HCT116 (cell line): Measurements from ENCODE around the gene ALCAM.

Source experiments
- CEBPB ChIP-seq: IDR thresholded peaks from 2 replicates; pipeline ENCODE4 v1.6.1; 2012; ENCODE audit warnings: low read depth
- EGR1 ChIP-seq: IDR thresholded peaks from 2 replicates; pipeline ENCODE4 v1.6.1; 2012; ENCODE audit warnings: low read depth
- EZH2 ChIP-seq: fragments of 200-600 bp; sonication (generic); IDR thresholded peaks from 2 replicates; pipeline ENCODE4 v1.6.1; 2017; ENCODE audit warnings: antibody characterized with exemption, mixed run types
- FOSL1 ChIP-seq: IDR thresholded peaks from 2 replicates; pipeline ENCODE4 v1.6.1; 2012; ENCODE audit warnings: low read depth
- POLR2A ChIP-seq: IDR thresholded peaks from 2 replicates; pipeline ENCODE4 v1.7.0; 2011; ENCODE audit warnings: borderline replicate concordance; ENCODE audit not compliant: insufficient read depth, insufficient read length; ENCODE audit errors: extremely low read depth
- POLR2AphosphoS5 ChIP-seq: IDR thresholded peaks from 2 replicates; pipeline ENCODE4 v1.6.1; 2011; ENCODE audit warnings: mild to moderate bottlenecking, low read depth, low read length, moderate library complexity
- SIN3A ChIP-seq: IDR thresholded peaks from 2 replicates; pipeline ENCODE4 v1.6.1; 2012; ENCODE audit warnings: low read depth
- SRF ChIP-seq: IDR thresholded peaks from 2 replicates; pipeline ENCODE4 v1.6.1; 2012; ENCODE audit warnings: low read depth
- ZBTB33 ChIP-seq: IDR thresholded peaks from 2 replicates; pipeline ENCODE4 v1.6.1; 2011; ENCODE audit warnings: mild to moderate bottlenecking, low read length, moderate library complexity; ENCODE audit not compliant: insufficient replicate concordance; ENCODE audit errors: extremely low read depth
- ZFX ChIP-seq: fragments of 450-650 bp; IDR thresholded peaks from 2 replicates; pipeline ENCODE4 v1.6.1; 2017
- ZNF274 ChIP-seq: fragments of 200-500 bp; sonication (Bioruptor generic); IDR thresholded peaks from 2 replicates; pipeline ENCODE4 v1.6.1; 2014; ENCODE audit warnings: mild to moderate bottlenecking, low read depth, low read length, inconsistent platforms
- TF ChIP-seq, protein P1 (sequence below), 3 experiments: fragments of 200-600 bp in 1 of 3; sonication (generic) in 1 of 3; IDR thresholded peaks in 2 of 3; conservative IDR thresholded peaks in 1 of 3; 2 replicates each; pipeline ENCODE4 v1.5.1; 2012 to 2017; ENCODE audit warnings: low read depth in 2 of 3, low read length in 2 of 3, antibody characterized with exemption in 1 of 3, borderline replicate concordance in 1 of 3, control low read depth in 1 of 3, mild to moderate bottlenecking in 1 of 3, mixed read lengths in 1 of 3, mixed run types in 1 of 3, moderate library complexity in 1 of 3; ENCODE audit not compliant: insufficient read depth in 1 of 3
- TF ChIP-seq, protein P2 (sequence below): IDR thresholded peaks from 2 replicates; pipeline ENCODE4 v1.6.1; 2012

DNA sequence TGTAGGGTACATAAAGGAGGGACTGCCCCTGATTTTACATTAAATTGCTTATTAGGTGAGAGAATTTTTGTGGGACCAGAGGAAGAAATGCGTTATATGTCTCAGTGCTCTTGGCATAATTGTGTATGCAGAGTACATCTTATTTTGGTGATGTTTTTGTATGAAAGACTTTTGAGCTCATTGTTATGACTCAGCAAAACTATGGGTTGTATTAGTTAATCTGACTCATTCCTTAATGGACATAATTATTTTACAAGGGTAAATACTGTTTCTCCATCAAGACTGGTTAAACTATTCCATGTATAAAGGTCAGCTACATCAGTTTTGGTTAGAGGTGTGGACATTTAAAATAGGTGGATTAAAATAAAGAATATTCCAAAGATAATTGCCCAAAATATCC, 156.8 kb downstream of the ALCAM start:
- TF ChIP-seq ZBTB33 (no peak), ZNF274 (no peak), POLR2A (no peak), ZFX (no peak), FOSL1 (no peak), SRF (no peak), POLR2AphosphoS5 (no peak), SIN3A (no peak), EGR1 (no peak), CEBPB (no peak), EZH2 (no peak)
- TF ChIP-seq, protein P1, sequence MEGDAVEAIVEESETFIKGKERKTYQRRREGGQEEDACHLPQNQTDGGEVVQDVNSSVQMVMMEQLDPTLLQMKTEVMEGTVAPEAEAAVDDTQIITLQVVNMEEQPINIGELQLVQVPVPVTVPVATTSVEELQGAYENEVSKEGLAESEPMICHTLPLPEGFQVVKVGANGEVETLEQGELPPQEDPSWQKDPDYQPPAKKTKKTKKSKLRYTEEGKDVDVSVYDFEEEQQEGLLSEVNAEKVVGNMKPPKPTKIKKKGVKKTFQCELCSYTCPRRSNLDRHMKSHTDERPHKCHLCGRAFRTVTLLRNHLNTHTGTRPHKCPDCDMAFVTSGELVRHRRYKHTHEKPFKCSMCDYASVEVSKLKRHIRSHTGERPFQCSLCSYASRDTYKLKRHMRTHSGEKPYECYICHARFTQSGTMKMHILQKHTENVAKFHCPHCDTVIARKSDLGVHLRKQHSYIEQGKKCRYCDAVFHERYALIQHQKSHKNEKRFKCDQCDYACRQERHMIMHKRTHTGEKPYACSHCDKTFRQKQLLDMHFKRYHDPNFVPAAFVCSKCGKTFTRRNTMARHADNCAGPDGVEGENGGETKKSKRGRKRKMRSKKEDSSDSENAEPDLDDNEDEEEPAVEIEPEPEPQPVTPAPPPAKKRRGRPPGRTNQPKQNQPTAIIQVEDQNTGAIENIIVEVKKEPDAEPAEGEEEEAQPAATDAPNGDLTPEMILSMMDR (IDR thresholded peaks at IDR 0.05 in 2 of 3, conservative IDR thresholded peaks at IDR 0.05 in 1 of 3; ENCODE audit: borderline replicate concordance in 1 of 3, insufficient read depth in 1 of 3, low read depth in 2 of 3, low read length in 2 of 3), result no peak
- TF ChIP-seq, protein P2, sequence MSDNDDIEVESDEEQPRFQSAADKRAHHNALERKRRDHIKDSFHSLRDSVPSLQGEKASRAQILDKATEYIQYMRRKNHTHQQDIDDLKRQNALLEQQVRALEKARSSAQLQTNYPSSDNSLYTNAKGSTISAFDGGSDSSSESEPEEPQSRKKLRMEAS, result no peak
